CD4-positive, alpha-beta T cell treated with Interleukin-17A for 4 hours (primary cell): ENCODE results near the gene ACAA2.

Source experiments
- DNase-seq: peaks from one replicate; pipeline ENCODE4 v3.0.0-alpha.2; 2020; ENCODE audit warnings: mixed read lengths

The ACAA2 gene, protein sequence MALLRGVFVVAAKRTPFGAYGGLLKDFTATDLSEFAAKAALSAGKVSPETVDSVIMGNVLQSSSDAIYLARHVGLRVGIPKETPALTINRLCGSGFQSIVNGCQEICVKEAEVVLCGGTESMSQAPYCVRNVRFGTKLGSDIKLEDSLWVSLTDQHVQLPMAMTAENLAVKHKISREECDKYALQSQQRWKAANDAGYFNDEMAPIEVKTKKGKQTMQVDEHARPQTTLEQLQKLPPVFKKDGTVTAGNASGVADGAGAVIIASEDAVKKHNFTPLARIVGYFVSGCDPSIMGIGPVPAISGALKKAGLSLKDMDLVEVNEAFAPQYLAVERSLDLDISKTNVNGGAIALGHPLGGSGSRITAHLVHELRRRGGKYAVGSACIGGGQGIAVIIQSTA

GRCh38 chr18:49813319-49814146, at the start of gene ACAA2:
Gene ACAA2 (minus strand): TSS chr18:49813533. CDS start chr18:49813484, 49 bp downstream.
- peak; percentile 83 for DNase-seq

DNA sequence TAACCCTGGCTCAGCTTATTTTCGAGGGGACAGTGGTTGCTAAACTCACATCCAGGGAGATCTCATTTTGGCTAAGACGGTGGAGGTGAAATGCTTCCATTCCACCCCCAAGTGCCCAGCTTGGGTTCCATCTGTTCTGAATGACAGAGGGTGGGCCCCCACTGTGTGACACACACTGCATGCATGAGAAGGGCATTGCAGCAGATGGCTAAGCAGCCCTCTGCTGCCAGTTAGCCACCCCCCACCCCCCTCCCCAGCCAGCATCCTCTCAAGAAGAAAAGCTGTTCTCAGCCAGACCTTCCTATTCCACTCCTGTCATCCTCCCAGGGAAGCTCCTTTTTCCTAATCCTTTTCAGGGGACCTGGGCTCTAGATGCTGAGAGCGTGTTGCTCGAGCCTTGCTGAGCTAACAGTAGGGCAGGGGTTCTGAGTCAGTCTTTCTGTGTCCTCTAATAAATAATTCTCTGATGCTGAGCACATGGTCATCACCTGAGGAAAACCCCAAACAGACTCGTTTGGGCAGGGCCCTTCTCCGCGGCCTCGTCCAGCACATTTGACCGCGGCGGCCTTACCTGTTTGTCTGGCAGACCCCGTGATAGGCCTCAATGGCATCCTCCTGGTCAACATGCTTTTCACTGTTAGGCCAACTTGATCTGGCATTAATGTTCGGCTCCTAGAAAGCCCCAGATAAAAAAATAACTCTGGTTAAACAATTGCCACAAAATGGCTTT, 49.5 kb upstream of the ACAA2 start:
- no peak for DNase-seq

DNA sequence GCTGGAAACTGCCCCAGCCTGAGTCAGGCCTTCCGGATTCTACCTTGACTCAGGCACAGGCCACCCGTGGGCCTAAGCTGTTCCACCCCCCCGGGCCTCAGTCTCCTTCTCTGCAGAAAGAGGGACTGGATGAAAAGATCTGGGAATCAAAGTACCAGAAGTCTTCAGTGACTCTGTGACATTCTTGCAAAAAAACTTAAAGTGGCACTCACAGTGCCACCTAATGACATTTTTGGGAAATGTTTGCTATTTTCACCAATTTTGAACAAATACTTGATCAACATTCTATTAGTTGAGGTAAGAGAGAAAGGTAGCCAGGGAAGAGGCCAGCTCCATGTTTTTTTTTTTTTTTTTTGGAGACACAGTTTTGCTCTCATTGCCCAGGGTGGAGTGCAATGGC, 48.3 kb upstream of the ACAA2 start:
- DNase-seq: no peak

- no peak for DNase-seq
Observed at GRCh38 chr18:49859725-49860124, 46.4 kb upstream of the ACAA2 start.

DNA sequence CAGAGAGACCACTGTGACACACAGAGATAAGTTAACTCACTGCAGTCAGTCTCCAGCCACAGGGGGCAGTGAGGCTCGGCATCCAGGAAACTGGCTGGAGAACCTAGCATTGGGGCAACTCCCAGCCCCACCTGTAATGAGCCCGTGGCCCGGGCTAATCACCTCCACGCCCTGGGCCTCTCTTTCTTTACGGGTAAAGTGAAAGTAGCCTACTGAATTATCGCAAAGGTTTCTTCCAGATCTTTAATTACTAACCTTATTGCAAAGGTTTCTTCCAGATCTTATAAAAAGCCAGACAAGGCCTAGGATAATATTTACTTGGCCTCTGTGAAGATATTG, 45.7 kb upstream of the ACAA2 start:
- no peak for DNase-seq

- DNase-seq: peak; percentile 70
Observed at GRCh38 chr18:49858309-49859020, 45.1 kb upstream of the ACAA2 start.

- DNase-seq: no peak
Observed at GRCh38 chr18:49857708-49858107, 44.4 kb upstream of the ACAA2 start.

DNA sequence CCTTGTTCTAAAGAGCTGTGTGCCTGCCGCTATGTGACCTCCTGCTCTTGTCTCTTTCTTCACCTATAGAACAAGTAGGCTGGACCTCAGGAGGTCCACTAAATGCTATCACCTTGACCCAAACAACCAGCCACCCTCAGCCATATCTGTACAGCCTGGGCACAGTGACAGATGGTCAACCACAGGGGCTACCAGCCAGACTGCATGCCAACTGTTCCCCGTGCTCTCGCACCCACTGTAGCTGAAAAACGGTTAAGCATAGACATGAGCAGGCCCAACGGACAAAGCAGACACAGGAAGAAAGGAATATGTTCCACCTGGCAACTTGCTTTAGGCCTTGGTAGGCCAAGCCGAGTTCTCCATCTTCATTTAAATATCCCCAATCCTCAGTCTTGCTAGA, 43.2 kb upstream of the ACAA2 start:
- no peak for DNase-seq

- DNase-seq: no peak
Observed at GRCh38 chr18:49855711-49856415, 42.5 kb upstream of the ACAA2 start.

- no peak for DNase-seq
Observed at GRCh38 chr18:49854681-49855080, 41.3 kb upstream of the ACAA2 start.

- DNase-seq: no peak
Observed at GRCh38 chr18:49853436-49853835, 40.1 kb upstream of the ACAA2 start.

GRCh38 chr18:49853011-49853410, 39.7 kb upstream of the ACAA2 start:
- DNase-seq: no peak

- no peak for DNase-seq
Observed at GRCh38 chr18:49851624-49852023, 38.3 kb upstream of the ACAA2 start.

DNA sequence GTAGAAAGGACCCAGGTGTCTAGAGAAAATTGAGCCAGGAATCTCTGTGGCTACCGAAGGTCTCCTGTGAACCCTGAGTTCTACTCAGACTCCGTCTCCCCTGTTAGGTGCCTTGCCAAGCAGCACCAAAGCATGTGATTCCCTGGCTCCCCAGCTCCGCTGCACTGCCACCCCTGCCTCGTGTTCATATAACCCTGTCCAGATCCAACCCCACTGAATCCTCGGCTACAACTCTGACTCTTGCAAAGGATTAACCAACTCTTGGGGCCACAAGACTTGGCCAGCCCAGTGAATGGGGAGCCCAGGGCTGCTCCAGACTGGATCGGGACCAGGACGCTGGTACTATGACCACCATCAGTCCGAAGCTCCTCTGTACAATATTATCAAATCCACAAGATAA, 37.3 kb upstream of the ACAA2 start:
- no peak for DNase-seq

DNA sequence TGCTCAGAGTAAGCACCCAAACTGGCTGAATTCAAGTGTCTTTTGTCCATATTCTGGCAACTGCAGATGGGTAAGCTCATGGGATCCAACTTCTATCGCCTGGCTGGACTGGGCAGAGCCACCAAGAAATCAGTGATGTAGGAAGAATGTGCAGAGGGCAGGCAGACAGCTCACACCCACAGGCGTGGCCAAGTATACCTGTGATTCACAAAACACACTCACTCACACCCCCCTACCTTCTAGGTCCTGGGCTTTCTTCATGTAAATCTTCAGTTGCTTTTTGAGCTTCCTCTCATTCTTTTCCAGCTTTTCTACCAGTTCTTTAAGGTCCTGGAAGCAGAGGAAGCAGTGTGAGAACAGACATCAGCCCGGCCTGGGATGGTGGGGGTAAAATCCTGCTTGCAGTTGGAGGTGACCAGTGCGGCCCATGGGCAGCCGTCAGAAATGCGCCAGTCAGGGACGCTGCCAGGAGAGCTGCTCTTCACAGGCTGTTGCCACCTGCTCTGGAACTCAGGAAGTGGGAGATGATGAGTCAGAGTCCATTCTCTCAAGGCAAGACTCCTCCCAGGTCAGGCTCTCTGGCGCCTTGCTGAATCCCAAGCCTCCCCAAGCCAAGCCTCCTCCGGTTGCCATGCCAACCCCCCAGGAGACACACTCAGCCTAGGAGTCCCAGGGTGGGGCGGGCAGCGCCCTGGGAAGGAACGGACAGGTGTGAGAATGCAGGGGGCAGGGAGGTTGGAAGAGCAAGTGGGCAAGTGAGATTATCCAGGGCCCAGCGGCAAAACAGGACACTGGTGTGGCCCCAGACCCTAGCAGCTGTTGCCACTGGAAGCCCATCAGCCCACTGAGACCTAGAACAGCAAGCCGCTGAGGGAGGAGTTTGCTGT, 36.2 kb upstream of the ACAA2 start:
- no peak for DNase-seq

DNA sequence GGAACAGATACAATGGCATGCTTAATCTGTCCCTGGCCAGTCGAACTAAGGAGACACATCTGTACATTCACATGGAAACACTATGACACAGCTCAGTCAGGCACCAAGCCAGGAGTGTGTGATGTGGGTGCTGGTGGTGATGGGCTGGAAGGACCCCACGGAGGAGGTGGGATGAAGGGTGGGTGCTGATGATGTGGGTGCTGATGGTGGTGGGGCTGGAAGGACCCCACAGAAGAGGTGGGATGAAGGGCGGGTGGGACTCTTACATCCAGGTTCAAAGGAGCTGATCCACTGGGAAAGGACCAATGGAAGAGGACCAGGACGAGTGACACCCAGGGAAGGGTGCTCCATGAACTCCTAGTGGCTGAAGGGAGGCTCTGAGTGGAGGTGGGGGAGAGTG, 34.8 kb upstream of the ACAA2 start:
- no peak for DNase-seq

GRCh38 chr18:49847524-49847923, 34.2 kb upstream of the ACAA2 start:
- DNase-seq: no peak

DNA sequence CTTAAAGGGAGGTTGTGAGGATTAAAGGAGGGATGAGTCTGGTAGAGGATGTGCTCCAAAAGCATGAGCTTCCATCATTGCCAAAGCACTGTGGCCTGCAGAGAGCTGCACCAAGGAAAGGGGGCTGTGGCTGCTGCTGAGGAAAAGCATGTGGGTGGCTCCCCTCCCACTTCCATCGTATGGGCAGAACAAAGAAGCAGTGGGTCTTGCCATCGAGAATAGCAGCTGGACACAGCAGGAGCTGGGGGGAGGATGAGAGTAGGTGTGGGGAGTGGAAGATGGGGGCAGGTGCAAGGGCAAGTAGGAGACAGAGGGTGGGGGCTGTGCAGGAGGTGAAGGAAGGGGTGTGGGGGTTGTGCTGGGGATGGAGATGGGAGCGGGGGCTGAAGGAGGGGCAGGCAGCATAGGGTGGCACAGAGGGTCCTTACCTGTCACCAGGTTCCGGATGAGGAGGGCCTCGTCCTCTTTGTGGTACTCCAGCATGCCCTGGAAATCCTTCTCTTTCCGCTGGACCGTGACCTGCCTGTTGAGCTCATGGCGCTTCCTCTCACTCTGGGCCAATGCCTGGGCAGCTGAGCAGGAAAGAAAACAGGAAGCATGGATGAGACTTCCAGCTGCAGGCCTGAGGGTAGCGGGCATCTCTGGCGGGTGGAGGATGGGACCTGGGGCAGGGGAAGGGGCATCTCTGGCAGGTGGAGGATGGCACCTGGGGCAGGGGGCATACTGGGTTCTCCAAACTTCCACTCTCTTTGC, 33.6 kb upstream of the ACAA2 start:
- DNase-seq: no peak

- DNase-seq: no peak
Observed at GRCh38 chr18:49846361-49846662, 33.0 kb upstream of the ACAA2 start.

DNA sequence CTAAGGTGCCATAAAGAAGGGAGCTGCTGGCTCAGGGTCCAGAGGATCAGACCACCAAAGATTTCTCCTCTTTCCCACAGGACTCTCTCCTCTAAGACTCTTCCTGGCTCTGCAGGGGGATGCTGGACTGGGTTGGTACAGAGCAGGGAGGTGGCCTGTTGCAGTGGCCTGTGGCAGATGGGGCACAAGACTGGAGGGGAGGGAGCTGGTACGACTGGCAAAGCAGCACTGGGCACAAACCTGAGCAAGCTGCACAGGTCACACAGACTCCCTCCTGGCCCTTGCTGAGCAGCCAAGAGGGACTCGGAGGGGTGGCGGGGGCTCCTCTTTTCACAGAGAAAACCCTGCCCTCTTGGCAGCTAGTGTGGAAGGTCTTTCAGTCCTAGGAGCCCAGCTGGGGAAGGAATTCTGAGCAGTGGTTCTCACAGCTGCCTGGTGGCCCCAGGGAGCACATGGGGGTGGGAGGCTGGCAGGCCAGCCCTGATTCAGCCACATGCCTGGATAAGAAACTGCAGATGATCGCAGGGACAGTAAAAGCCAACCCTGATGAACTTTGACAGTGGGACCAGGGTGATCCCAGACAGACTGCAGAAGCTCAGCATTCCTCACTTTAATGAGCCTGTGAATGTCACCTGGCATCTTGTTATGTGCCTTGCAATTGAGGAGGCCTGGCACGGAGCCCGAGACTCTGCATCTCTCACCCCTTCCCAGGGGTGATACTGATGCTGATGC, 32.5 kb upstream of the ACAA2 start:
- DNase-seq: no peak
